Uterus (tissue), 2 donors: ENCODE measurements around the gene ARAP1.

Experiments used
- POLR2A ChIP-seq, 2 donors: fragments of 450-650 bp; IDR thresholded peaks; one replicate each; pipeline ENCODE4 v1.6.1; 2016; ENCODE audit warnings: antibody characterized with exemption in 2 of 2, mild to moderate bottlenecking in 1 of 2, moderate library complexity in 1 of 2
- TF ChIP-seq, protein P1 (sequence below), 4 experiments: fragments of 200-600 bp in 2 of 4; fragments of 450-650 bp in 2 of 4; sonication (generic) in 2 of 4; IDR thresholded peaks; one replicate each; pipeline ENCODE4 v1.5.1; 2016 to 2019; ENCODE audit warnings: antibody characterized with exemption in 4 of 4, mild to moderate bottlenecking in 2 of 4, moderate library complexity in 1 of 4

DNA sequence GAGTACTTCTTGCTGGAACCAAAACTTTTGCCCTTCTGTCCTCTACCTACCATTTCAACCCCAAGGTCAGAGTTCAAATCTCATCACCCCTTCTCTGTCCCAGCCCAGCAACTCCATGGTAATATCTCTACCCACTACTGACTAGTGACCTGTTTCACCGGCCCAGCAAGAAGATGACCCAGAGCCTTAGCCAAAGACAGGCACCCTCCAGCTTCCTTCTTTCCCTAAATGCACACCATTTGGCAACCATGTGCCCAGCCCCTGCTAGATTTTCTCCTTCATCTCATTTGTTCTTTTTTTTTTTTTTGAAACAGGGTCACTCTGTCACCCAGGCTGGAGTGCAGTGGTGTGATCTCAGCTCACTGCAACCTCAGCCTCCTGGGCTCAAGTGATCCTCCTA, 14.9 kb downstream of the ARAP1 start:
- TF ChIP-seq, protein P1, sequence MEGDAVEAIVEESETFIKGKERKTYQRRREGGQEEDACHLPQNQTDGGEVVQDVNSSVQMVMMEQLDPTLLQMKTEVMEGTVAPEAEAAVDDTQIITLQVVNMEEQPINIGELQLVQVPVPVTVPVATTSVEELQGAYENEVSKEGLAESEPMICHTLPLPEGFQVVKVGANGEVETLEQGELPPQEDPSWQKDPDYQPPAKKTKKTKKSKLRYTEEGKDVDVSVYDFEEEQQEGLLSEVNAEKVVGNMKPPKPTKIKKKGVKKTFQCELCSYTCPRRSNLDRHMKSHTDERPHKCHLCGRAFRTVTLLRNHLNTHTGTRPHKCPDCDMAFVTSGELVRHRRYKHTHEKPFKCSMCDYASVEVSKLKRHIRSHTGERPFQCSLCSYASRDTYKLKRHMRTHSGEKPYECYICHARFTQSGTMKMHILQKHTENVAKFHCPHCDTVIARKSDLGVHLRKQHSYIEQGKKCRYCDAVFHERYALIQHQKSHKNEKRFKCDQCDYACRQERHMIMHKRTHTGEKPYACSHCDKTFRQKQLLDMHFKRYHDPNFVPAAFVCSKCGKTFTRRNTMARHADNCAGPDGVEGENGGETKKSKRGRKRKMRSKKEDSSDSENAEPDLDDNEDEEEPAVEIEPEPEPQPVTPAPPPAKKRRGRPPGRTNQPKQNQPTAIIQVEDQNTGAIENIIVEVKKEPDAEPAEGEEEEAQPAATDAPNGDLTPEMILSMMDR (IDR thresholded peaks at IDR 0.05): no peak
- TF ChIP-seq POLR2A (IDR thresholded peaks at IDR 0.05): no peak
